ENCODE data around the gene JADE1.

JADE1 gene

DNA sequence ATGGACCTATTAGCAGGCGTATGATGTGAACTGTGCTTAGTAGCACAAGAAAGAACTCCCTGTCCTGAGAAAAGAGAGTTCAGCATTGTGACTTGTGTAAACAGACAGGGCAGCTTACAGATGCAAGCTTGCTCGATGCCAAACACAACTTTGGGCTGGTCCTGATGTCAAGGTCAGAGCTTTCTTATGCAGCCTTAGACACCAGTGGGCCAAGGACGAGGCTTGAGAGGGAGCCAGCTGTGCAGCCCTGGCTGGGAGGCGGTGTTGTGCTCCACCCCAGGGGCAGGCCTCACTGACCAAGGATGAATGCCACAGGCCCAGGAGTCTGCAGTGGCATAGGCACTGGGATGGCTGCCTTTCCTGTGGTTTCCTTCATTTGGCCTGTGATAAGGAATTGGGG is 35.4 kb downstream of the JADE1 start:
- no peak for DNase-seq (ENCODE audit: low read depth, low spot score)

DNA sequence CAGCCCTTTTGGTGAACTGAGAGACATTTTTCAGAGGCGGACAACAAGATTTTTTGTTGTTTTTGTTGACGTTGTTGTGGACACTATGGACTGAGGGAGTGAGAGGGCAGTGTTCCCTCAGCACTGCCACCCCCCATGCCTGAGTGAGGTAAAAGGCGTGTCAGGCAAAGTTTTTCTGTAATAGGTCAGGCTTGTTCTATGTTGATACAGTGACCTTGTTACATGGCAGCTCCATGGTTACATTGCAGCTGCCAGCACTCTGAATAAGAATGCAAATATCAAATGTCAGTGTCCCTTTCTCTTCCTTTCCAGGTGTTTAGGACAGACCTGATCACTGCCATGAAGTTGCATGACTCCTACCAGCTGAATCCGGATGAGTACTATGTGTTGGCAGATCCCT is 36.6 kb downstream of the JADE1 start:
- DNase-seq (ENCODE audit: low read depth, low spot score), result no peak

- no peak for DNase-seq (ENCODE audit: low read depth, low spot score)
Observed at GRCh38 chr4:128847082-128847724, 37.7 kb downstream of the JADE1 start.

- DNase-seq (ENCODE audit: low read depth, low spot score), result no peak
Observed at GRCh38 chr4:128848461-128848860, 39.0 kb downstream of the JADE1 start.

GRCh38 chr4:128850252-128850651 is 40.8 kb downstream of the JADE1 start:
- no peak for DNase-seq (ENCODE audit: low read depth, low spot score)

GRCh38 chr4:128853741-128854140 is 44.2 kb downstream of the JADE1 start:
- DNase-seq (ENCODE audit: low read depth, low spot score), result no peak

DNA sequence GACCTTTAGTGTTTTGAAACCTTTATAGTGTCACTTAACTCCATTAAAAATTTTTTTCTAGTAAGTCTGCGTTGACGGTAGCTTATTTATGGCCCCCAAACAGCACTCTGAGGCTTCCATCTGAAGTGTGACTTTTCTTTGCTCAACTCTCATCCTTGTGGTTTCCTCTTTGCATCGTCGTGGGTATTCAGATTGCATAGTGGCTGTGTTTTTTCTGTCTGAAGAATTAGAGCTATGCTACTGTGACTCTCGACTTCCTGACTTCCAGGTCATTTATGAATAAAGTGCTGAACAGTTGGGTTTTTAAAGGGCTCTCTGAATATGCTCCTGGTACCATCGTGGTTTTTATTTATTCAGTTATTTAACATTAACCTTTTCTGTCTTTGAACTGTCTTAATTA is 44.9 kb downstream of the JADE1 start:
- DNase-seq (ENCODE audit: low read depth, low spot score), result no peak

- DNase-seq (ENCODE audit: low read depth, low spot score), result no peak
Observed at GRCh38 chr4:128855621-128856020, 46.1 kb downstream of the JADE1 start.

DNA sequence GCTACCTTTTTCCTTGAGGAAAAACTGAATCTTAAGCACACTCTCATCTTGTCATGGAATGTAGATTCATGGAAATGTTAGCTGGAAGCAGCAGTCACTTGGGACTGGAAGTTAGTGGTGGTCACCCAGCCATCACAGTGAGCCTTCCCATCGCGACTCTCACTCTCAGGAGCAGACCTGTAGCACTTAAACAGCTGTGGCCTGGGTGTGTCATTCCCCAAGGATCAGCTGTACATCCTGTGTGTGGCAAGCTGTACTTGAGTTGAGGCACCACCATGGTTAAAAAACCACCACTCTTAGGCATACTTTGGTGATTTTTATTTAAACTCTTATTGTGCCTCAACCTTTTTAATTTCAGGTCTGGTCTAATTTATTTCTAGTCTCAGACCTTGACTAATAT is 46.7 kb downstream of the JADE1 start:
- no peak for DNase-seq (ENCODE audit: low read depth, low spot score)

- no peak for DNase-seq (ENCODE audit: low read depth, low spot score)
Observed at GRCh38 chr4:128858879-128859671, 49.6 kb downstream of the JADE1 start.

DNA sequence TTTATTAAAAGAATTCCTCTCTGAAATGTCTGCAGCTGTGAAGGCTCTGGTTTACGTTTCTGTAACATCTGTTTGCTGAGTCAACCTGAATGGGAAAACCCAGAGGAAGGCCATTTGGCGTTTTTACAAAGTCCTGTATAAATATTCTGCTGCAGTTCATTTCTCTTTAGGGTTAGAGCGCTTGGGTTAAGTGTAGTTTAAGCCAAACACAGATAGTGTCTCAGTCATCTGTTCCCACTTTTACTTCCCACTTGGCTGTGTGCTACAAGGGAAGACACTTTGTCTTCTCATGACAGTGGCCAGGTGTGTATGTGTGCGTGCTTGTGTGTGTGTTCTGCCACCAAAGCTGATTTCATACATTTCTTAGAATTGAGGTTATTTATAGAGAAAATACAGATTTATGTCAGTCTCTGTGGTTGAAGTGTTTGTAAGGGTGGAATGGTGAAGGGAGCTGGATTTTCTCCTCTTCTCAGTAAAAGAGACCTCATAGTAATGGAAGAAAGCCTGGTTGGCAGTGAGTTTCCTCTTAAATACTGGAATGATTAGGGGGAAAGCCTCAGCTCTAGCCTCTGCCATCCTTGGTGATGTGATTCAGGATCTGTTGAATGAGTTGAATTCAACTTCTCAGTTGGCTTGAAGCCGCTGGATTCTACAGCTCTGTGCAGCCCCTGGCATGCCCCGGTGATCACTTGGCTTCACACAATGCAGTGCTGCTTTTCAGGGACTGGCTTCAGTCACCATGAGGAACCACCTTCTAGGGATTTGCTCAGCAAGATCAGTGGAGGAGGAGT is 50.6 kb downstream of the JADE1 start:
- DNase-seq (ENCODE audit: low read depth, low spot score), result no peak

DNA sequence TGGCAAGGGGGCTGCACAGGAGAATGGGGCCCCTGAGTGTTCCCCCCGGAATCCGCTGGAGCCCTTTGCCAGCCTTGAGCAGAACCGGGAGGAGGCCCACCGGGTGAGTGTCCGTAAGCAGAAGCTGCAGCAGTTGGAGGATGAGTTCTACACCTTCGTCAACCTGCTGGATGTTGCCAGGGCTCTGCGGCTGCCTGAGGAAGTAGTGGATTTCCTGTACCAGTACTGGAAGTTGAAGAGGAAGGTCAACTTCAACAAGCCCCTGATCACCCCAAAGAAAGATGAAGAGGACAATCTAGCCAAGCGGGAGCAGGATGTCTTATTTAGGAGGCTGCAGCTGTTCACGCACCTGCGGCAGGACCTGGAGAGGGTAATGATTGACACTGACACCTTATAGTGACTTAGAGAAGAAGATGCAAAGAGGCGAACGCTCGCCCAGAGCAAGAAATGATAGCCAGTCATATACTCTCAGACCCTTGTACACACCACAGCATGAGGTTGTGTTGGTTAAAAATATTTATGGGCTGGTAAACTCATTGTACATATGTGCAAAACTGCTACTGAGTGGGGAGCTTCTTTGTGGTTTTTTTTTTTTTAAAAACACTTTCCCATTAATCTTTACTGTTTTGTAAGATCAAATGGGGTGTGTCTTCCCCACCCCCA is 52.5 kb downstream of the JADE1 start:
- no peak for DNase-seq (ENCODE audit: low read depth, low spot score)

DNA sequence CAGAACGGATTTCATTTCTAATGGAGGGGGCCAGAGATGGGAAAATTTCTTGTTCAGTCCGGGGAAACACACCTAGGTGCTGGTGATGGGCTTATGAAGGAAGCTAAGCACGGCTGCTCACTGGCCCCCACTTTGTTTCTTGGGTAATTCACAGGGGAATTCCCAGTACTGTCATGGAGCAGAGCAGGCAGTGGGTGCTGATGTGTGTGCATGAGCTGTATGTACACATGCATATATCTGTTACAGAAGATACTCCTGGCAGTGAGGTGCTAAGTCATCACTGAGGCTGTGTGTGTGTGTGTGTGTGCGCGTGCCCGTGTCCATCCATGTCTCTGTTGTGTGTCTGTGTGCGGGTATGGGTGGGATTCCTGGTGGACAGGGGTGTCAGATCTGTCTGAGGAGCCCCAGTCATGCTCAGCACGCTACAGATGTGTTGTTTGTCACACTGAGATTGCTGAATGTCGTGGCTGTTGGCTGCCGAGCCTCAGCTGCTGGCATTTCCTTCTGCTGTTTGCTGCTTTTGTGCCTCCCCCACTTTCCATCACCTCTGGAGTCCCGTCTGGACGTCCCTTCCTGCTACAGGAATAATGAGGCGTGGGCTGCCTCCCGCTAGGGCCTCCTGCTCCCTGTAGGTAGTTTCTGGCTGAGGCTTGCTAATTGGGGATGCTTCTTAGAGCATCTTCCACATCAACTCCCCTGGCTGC is 53.3 kb downstream of the JADE1 start:
- peak; percentile 5 for DNase-seq (ENCODE audit: low read depth, low spot score)

DNA sequence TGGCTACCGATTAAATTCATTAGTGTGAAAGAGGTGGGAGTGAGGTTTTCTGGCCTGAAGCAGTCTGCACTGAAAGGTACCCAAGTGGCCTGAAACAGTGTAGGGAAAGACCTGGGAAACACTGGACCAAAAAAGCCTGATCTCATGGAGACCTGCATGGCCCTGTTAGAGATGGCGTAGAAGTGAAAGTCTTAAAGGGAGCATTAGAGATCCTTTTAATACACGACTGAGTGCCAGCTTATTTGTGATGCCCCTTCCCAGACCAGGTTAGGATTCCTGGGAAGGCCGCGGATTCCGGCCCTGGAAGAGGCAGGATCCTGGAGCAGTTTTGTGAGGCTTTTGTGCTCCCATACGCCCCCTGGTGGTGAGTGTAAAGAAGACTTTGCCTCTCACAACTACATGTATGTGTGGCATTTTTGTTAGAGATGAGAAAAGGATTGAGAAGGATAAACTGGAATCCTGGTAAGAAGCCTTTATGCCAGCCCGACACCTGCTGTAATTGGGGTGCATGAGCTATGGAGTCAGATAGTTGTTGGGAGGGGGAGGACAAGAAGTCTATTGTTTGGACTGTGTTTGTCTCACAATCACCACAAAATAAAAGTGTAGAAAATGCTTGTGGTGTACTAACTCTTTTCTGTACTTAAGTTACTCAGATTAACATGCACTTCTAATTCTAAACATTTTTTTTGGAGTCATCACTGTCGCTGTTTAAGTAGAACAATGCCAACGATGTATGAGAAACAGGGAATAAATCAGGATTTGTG is 54.0 kb downstream of the JADE1 start:
- DNase-seq (ENCODE audit: low read depth, low spot score), result peak; percentile 45

GRCh38 chr4:128865132-128865531 is 55.6 kb downstream of the JADE1 start:
- DNase-seq (ENCODE audit: low read depth, low spot score), result no peak

GRCh38 chr4:128866269-128866668 is 56.8 kb downstream of the JADE1 start:
- DNase-seq (ENCODE audit: low read depth, low spot score), result no peak

DNA sequence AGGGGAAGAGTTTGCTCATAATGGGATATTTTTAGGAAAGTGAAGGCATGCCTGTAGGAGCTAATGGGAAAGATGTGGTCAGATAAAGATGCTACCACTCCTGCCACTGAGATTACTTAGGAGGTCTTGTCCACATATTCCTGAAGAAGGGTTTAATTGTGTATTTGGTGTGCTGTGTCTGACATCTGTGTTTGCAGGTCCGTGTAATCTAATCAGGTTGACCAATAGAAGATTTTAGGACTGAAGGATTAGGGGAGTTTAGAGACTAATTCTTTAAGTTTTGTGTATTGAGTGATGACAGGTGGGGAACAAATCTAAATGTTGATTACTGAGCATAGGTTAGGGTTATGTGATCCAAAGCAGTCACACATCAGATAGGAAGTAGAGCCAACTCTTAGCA is 57.2 kb downstream of the JADE1 start:
- DNase-seq (ENCODE audit: low read depth, low spot score), result no peak

GRCh38 chr4:128868758-128869157 is 59.3 kb downstream of the JADE1 start:
- no peak for DNase-seq (ENCODE audit: low read depth, low spot score)

DNA sequence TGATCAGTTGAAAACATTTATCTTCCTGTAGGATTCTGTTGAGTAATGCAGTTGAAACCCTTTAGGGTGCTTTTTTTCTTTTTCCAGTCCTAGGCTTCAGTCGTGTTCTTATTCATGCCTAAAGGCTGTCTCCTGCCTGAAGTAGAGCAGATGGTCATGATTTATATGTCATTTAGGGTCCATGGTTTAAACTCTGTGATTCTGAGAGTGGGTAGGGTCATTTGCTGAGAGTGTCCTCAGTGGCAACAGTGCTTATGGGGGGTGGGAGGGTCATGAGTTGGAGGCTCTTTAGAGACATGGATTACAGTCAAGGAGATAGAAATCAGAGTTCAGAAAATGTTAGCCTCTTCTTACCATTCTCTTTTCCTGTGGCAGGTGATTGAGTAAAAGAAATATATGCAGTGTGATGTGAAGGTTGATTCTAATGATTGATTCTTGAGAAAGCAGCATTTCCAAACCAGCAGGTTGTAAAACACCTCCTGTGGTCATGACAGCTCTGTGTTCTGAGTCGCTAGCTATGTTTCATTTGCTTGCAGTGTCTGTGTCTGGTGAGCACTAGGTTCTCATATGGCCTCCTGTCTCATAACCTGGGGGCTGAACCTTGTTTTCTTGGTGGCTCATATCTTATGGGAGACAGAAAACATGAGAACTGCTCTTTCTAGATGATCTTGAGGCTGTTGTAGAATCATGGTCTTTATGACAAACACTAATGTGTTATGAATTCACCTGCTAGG is 60.4 kb downstream of the JADE1 start:
- no peak for DNase-seq (ENCODE audit: low read depth, low spot score)

DNA sequence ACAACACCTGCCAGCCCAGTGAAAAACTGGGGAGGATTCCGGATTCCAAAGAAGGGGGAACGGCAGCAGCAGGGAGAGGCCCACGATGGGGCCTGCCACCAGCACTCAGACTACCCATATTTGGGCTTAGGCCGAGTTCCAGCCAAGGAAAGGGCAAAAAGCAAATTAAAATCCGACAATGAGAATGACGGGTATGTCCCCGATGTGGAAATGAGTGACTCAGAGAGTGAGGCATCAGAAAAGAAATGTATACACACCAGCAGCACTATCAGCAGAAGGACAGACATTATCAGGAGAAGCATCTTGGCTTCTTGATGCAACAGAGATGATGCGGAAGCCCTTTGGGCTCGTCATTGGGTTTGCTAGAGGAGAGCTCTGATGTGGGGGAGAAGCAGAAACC is 62.4 kb downstream of the JADE1 start:
- no peak for DNase-seq (ENCODE audit: low read depth, low spot score)

Measured in activated CD4-positive, CD25-positive, alpha-beta regulatory T cell treated with anti-CD3 and anti-CD28 coated beads, Interleukin-2, amount 50 U/mL, for 16 hours (primary cell).